M059J (cell line): ENCODE data around the gene TAS1R3. TPM values are rescaled to one million over a fixed set of nuclear protein-coding genes. Genes with fewer than 3 reads are reported as not detected.

Experiments used
- DNase-seq: peaks from one replicate; pipeline ENCODE4 v3.0.0-alpha.2; 2012; ENCODE audit warnings: low read depth
- total RNA-seq: library from RNA; depleted of rRNA; stranded (reverse); fragments of >200 nt; shearing (Covaris generic); gene quantifications from 2 replicates; pipeline ENCODE4 v1.2.3, GENCODE V29; 2014; rRNA removed

Gene TAS1R3
- total RNA-seq, 1 experiment from 2014 or later = not detected

GRCh38 chr1:1370771-1371300, 39.8 kb downstream of the TAS1R3 start:
- no peak for DNase-seq

- no peak for DNase-seq
Observed at GRCh38 chr1:1371364-1371745, 40.3 kb downstream of the TAS1R3 start.

- peak; percentile 38 for DNase-seq
Observed at GRCh38 chr1:1371746-1372711, 40.9 kb downstream of the TAS1R3 start.

- DNase-seq = no peak
Observed at GRCh38 chr1:1373051-1373814, 42.2 kb downstream of the TAS1R3 start.

- DNase-seq = no peak
Observed at GRCh38 chr1:1373815-1374588, 42.9 kb downstream of the TAS1R3 start.

GRCh38 chr1:1374589-1374928, 43.5 kb downstream of the TAS1R3 start:
- DNase-seq = no peak

GRCh38 chr1:1374929-1375662, 44.0 kb downstream of the TAS1R3 start, which contains the start of gene AURKAIP1:
TSS of gene AURKAIP1 (minus strand) at chr1:1375207. CDS start at chr1:1374756, 451 bp downstream.
- DNase-seq = peak; percentile 100

GRCh38 chr1:1376551-1377226, 45.6 kb downstream of the TAS1R3 start:
- DNase-seq = no peak

GRCh38 chr1:1377540-1378205, 46.6 kb downstream of the TAS1R3 start:
- DNase-seq = no peak

- no peak for DNase-seq
Observed at GRCh38 chr1:1380860-1381259, 49.8 kb downstream of the TAS1R3 start.

GRCh38 chr1:1381294-1381693, 50.2 kb downstream of the TAS1R3 start:
- DNase-seq = no peak

Other genes with a start within 250 kb of the TAS1R3 start
- gene C1orf159, start 215.2 kb upstream of the TAS1R3 start, total RNA-seq = 17.4 and 17.5 TPM in 2 replicates
- not detected in 2 replicates for gene TTLL10, start 157.4 kb upstream of the TAS1R3 start, total RNA-seq
- not detected in 2 replicates for gene TNFRSF18, start 124.7 kb upstream of the TAS1R3 start, total RNA-seq
- not detected in 2 replicates for gene TNFRSF4, start 117.1 kb upstream of the TAS1R3 start, total RNA-seq
- 100 and 196 TPM in 2 replicates for gene SDF4, start 99.3 kb upstream of the TAS1R3 start, total RNA-seq
- gene B3GALT6, start 99.0 kb upstream of the TAS1R3 start, total RNA-seq = 17.4 and 30.1 TPM in 2 replicates
- not detected in 2 replicates for gene C1QTNF12, start 84.6 kb upstream of the TAS1R3 start, total RNA-seq
- 42.8 and 59.5 TPM in 2 replicates for gene UBE2J2, start 57.4 kb upstream of the TAS1R3 start, total RNA-seq
- gene SCNN1D, start 50.8 kb upstream of the TAS1R3 start, total RNA-seq = 0.62 TPM in 1 of 2 replicates, not detected in the other
- gene ACAP3, start 23.4 kb upstream of the TAS1R3 start, total RNA-seq = 13.9 and 15.3 TPM in 2 replicates
- gene PUSL1, start 22.7 kb upstream of the TAS1R3 start, total RNA-seq = 23.6 and 40.3 TPM in 2 replicates
- 74.7 and 87.4 TPM in 2 replicates for gene INTS11, start 6.6 kb upstream of the TAS1R3 start, total RNA-seq
- 22.4 and 35.1 TPM in 2 replicates for gene CPTP, start 6.5 kb upstream of the TAS1R3 start, total RNA-seq
- gene DVL1, start 18.1 kb downstream of the TAS1R3 start, total RNA-seq = 22.4 and 34.5 TPM in 2 replicates
- 0.25 and 2.6 TPM in 2 replicates for gene MXRA8, start 27.3 kb downstream of the TAS1R3 start, total RNA-seq
- 141 and 178 TPM in 2 replicates for gene AURKAIP1, start 43.9 kb downstream of the TAS1R3 start, total RNA-seq
- gene CCNL2, start 68.1 kb downstream of the TAS1R3 start, total RNA-seq = 29.9 and 35.2 TPM in 2 replicates
- gene MRPL20, start 76.0 kb downstream of the TAS1R3 start, total RNA-seq = 160 and 166 TPM in 2 replicates
- gene ANKRD65, start 90.0 kb downstream of the TAS1R3 start, total RNA-seq = 0.17 and 0.64 TPM in 2 replicates
- 0.12 and 1.1 TPM in 2 replicates for gene VWA1, start 104.4 kb downstream of the TAS1R3 start, total RNA-seq
- not detected in 2 replicates for gene ATAD3C, start 118.4 kb downstream of the TAS1R3 start, total RNA-seq
- 2.9 and 7.7 TPM in 2 replicates for gene ATAD3B, start 140.5 kb downstream of the TAS1R3 start, total RNA-seq
- 26.7 and 55.9 TPM in 2 replicates for gene ATAD3A, start 180.9 kb downstream of the TAS1R3 start, total RNA-seq
- 0.15 TPM in 1 of 2 replicates, not detected in the other for gene TMEM240, start 209.3 kb downstream of the TAS1R3 start, total RNA-seq
- 69.3 and 96.9 TPM in 2 replicates for gene SSU72, start 243.6 kb downstream of the TAS1R3 start, total RNA-seq